ENCODE results near the gene RNF145. TPM values are rescaled to one million over a fixed set of nuclear protein-coding genes. Genes with fewer than 3 reads are reported as not detected.

RNF145 gene
- total and polyA plus RNA-seq, 3 experiments from 2014 or later, result 12.9 to 85.0 (median 80.0) TPM

DNA sequence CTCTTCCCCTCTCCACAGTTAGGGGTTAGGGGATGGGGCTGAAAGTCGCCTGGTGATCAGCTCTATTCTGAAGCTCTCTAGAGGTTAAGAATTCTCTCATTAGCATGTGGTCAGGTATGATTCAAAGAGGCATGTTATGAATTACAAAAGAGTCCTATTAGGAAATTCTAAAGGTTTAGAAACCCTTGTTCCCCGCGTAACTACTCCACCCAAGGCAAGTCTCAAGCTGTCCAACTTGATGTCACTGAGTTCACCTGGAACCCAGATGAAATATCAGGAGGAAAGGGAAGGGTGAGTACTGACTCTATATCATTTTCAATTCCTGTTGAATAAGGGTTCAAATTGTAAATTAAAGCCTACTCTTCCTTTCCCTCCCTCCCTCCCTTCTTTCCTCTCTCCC, 18.1 kb upstream of the RNF145 start:
- Mint-ChIP-seq H3K27ac (no peak overlapping the region), H3K27me3 (peaks cover 11% of the 10 kb centered on the region in 2 donors), H3K9me3 (no peaks in the 10 kb centered on the region), H3K4me3 (no peak overlapping the region), H3K36me3 (no peaks in the 10 kb centered on the region), H3K4me1 (no peaks in the 10 kb centered on the region)
- Histone ChIP-seq H3K9me3 (ENCODE audit: low read length) (no peaks in the 10 kb centered on the region), H3K36me3 (ENCODE audit: insufficient read depth, low read length) (no peaks in the 10 kb centered on the region), H3K4me3 (ENCODE audit: low read length) (no peak overlapping the region), H3K4me1 (ENCODE audit: insufficient read depth, low read length) (no peaks in the 10 kb centered on the region), H3K27ac (ENCODE audit: low read depth, low read length) (no peak overlapping the region), H3K27me3 (ENCODE audit: insufficient read depth, low read length, poor library complexity, severe bottlenecking) (no peaks in the 10 kb centered on the region)
- CTCF ChIA-PET, result interaction anchor here (1.6 kb wide), 1 partner anchor 89 kb away, joined by 4 read pairs; no protein-coding TSS in a partner anchor
- POLR2A ChIA-PET, result no interaction called here
- DNase-seq, result no peak

GRCh38 chr5:159226451-159226850, 17.1 kb upstream of the RNF145 start:
- no peaks in the 10 kb centered on the region for H3K9me3 ChIP-seq (ENCODE audit: low read length)
- CTCF ChIA-PET, result interaction anchor here (1.6 kb wide), 1 partner anchor 90 kb away, joined by 4 read pairs; no protein-coding TSS in a partner anchor
- no peak overlapping the region for H3K4me3 ChIP-seq (ENCODE audit: low read length)
- no peaks in the 10 kb centered on the region for H3K36me3 ChIP-seq (ENCODE audit: insufficient read depth, low read length)
- H3K27ac ChIP-seq (ENCODE audit: low read depth, low read length), result no peak overlapping the region
- no peak overlapping the region for H3K4me3 Mint-ChIP-seq
- no peak overlapping the region for H3K27ac Mint-ChIP-seq
- H3K36me3 Mint-ChIP-seq, result peaks cover 0 to 2% (median 0%) of the 10 kb centered on the region in 3 donors
- H3K4me1 ChIP-seq (ENCODE audit: insufficient read depth, low read length), result no peaks in the 10 kb centered on the region
- H3K4me1 Mint-ChIP-seq, result no peaks in the 10 kb centered on the region
- no peaks in the 10 kb centered on the region for H3K9me3 Mint-ChIP-seq
- H3K27me3 ChIP-seq (ENCODE audit: insufficient read depth, low read length, poor library complexity, severe bottlenecking), result no peaks in the 10 kb centered on the region
- no peak for DNase-seq
- POLR2A ChIA-PET, result no interaction called here
- peaks cover 7% of the 10 kb centered on the region in 2 donors for H3K27me3 Mint-ChIP-seq

DNA sequence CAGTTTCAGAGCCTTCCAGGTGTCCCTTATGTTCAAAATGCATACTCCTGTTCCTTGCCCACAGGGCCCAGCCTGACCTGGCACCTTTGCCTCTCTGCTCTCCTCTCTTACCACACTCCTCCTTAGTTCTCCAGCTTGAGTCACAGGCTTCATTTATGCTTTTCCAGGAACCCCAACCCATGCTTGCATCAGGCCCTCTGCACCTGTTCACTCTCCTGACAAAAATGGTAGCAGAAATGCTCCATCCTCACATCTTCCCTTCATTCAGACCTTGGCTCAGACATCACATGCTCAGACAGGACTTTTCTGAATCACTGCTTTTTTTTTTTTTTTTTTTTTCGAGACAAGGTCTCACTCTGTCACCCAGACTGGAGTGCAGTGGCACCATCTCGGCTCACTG, 15.1 kb upstream of the RNF145 start:
- ChIA-PET CTCF (no interaction called here), POLR2A (no interaction called here)
- H3K4me3 ChIP-seq (ENCODE audit: low read length), result no peak overlapping the region
- peaks cover 6 to 7% of the 10 kb centered on the region in 2 donors for H3K27me3 Mint-ChIP-seq
- DNase-seq, result no peak
- no peak overlapping the region for H3K27ac Mint-ChIP-seq
- no peaks in the 10 kb centered on the region for H3K27me3 ChIP-seq (ENCODE audit: insufficient read depth, low read length, poor library complexity, severe bottlenecking)
- no peaks in the 10 kb centered on the region for H3K4me1 ChIP-seq (ENCODE audit: insufficient read depth, low read length)
- no peaks in the 10 kb centered on the region for H3K9me3 ChIP-seq (ENCODE audit: low read length)
- H3K4me1 Mint-ChIP-seq, result peaks cover 5 to 7% (median 6%) of the 10 kb centered on the region in 3 donors
- no peak overlapping the region for H3K4me3 Mint-ChIP-seq
- H3K36me3 Mint-ChIP-seq, result peaks cover 0 to 2% (median 0%) of the 10 kb centered on the region in 3 donors
- no peaks in the 10 kb centered on the region for H3K36me3 ChIP-seq (ENCODE audit: insufficient read depth, low read length)
- no peak overlapping the region for H3K27ac ChIP-seq (ENCODE audit: low read depth, low read length)
- no peaks in the 10 kb centered on the region for H3K9me3 Mint-ChIP-seq

DNA sequence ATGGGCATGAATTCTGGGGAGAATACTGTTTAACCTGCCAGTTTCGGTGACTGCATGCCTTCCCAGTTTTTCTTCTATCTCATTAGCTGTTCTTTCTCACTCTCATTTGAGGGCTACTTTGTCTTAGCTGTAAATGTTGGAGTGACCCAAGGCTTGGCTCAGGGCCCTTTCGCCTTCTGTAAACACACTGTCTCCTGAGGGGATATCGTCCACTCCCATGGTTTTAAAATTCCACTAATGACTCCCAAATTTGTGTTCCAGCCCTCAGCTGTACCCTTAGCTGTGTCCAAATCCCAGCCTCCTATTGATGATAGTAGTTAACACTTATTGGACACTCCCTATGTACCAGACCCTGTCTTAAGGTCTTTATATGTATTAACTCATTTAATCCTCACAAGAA, 14.1 kb upstream of the RNF145 start:
- no peak overlapping the region for H3K4me3 Mint-ChIP-seq
- Histone ChIP-seq H3K9me3 (ENCODE audit: low read length) (no peaks in the 10 kb centered on the region), H3K27ac (ENCODE audit: low read depth, low read length) (no peak overlapping the region), H3K4me3 (ENCODE audit: low read length) (no peak overlapping the region), H3K36me3 (ENCODE audit: insufficient read depth, low read length) (no peaks in the 10 kb centered on the region), H3K27me3 (ENCODE audit: insufficient read depth, low read length, poor library complexity, severe bottlenecking) (no peaks in the 10 kb centered on the region), H3K4me1 (ENCODE audit: insufficient read depth, low read length) (no peaks in the 10 kb centered on the region)
- H3K4me1 Mint-ChIP-seq, result peaks cover 5 to 7% (median 6%) of the 10 kb centered on the region in 3 donors
- CTCF ChIA-PET, result no interaction called here
- peaks cover 6 to 7% of the 10 kb centered on the region in 2 donors for H3K27me3 Mint-ChIP-seq
- POLR2A ChIA-PET, result no interaction called here
- peak overlapping the region in 1 of 8 donors; percentile 3 for H3K27ac Mint-ChIP-seq
- no peak for DNase-seq
- no peaks in the 10 kb centered on the region for H3K9me3 Mint-ChIP-seq
- peaks cover 0 to 2% (median 0%) of the 10 kb centered on the region in 3 donors for H3K36me3 Mint-ChIP-seq

GRCh38 chr5:159220206-159220605, 10.9 kb upstream of the RNF145 start:
- Mint-ChIP-seq H3K4me3 (no peak overlapping the region), H3K27me3 (peaks cover 4 to 6% of the 10 kb centered on the region in 2 donors), H3K4me1 (peaks cover 8 to 13% (median 12%) of the 10 kb centered on the region in 3 donors), H3K27ac (no peak overlapping the region), H3K36me3 (peaks cover 0 to 2% (median 0%) of the 10 kb centered on the region in 3 donors), H3K9me3 (no peaks in the 10 kb centered on the region)
- H3K27me3 ChIP-seq (ENCODE audit: insufficient read depth, low read length, poor library complexity, severe bottlenecking), result no peaks in the 10 kb centered on the region
- no peak for DNase-seq
- no peak overlapping the region for H3K4me3 ChIP-seq (ENCODE audit: low read length)
- POLR2A ChIA-PET, result no interaction called here
- H3K36me3 ChIP-seq (ENCODE audit: insufficient read depth, low read length), result no peaks in the 10 kb centered on the region
- CTCF ChIA-PET, result no interaction called here
- no peak overlapping the region for H3K27ac ChIP-seq (ENCODE audit: low read depth, low read length)
- no peaks in the 10 kb centered on the region for H3K4me1 ChIP-seq (ENCODE audit: insufficient read depth, low read length)
- H3K9me3 ChIP-seq (ENCODE audit: low read length), result no peaks in the 10 kb centered on the region

GRCh38 chr5:159218595-159219023, 9.3 kb upstream of the RNF145 start:
- POLR2A ChIA-PET, result interaction anchor here (0.6 kb wide), 1 partner anchor 69 kb away, joined by 4 read pairs; no protein-coding TSS in a partner anchor
- Mint-ChIP-seq H3K27ac (no peak overlapping the region), H3K27me3 (peaks cover 4 to 12% of the 10 kb centered on the region in 2 donors), H3K36me3 (peaks cover 0 to 2% (median 0%) of the 10 kb centered on the region in 3 donors), H3K4me1 (peaks cover 8 to 13% (median 12%) of the 10 kb centered on the region in 3 donors), H3K9me3 (no peaks in the 10 kb centered on the region), H3K4me3 (no peak overlapping the region)
- Histone ChIP-seq H3K27ac (ENCODE audit: low read depth, low read length) (no peak overlapping the region), H3K36me3 (ENCODE audit: insufficient read depth, low read length) (no peaks in the 10 kb centered on the region), H3K9me3 (ENCODE audit: low read length) (no peaks in the 10 kb centered on the region), H3K4me1 (ENCODE audit: insufficient read depth, low read length) (no peaks in the 10 kb centered on the region), H3K4me3 (ENCODE audit: low read length) (no peak overlapping the region), H3K27me3 (ENCODE audit: insufficient read depth, low read length, poor library complexity, severe bottlenecking) (no peaks in the 10 kb centered on the region)
- no peak for DNase-seq
- CTCF ChIA-PET, result no interaction called here

DNA sequence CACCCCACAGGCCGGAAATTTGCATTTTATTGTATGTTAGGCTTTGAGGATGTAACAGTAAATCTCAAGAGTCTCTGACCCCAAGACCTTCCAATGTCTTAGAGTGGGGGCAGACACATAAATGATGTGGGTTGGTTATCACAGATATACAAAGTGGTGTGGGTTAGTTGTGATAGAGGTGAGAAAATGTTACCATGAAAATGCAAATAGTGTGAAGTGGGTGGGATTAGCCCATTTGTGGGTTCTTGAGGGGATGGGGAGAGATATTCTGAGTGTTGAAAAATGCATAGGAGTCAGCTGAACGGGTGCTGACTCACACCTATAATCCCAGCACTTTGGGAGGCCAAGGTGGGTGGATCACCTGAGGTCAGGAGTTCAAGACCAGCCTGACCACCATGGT, 7.9 kb upstream of the RNF145 start:
- Mint-ChIP-seq H3K36me3 (no peaks in the 10 kb centered on the region), H3K4me3 (no peak overlapping the region), H3K4me1 (peaks cover 8 to 13% (median 12%) of the 10 kb centered on the region in 3 donors), H3K27me3 (peaks cover 7 to 12% of the 10 kb centered on the region in 2 donors), H3K27ac (no peak overlapping the region), H3K9me3 (no peaks in the 10 kb centered on the region)
- H3K27ac ChIP-seq (ENCODE audit: low read depth, low read length), result no peak overlapping the region
- H3K36me3 ChIP-seq (ENCODE audit: insufficient read depth, low read length), result no peaks in the 10 kb centered on the region
- H3K4me1 ChIP-seq (ENCODE audit: insufficient read depth, low read length), result no peaks in the 10 kb centered on the region
- H3K4me3 ChIP-seq (ENCODE audit: low read length), result no peak overlapping the region
- DNase-seq, result peak in 1 of 5 donors; percentile 10
- CTCF ChIA-PET, result no interaction called here
- POLR2A ChIA-PET, result no interaction called here
- no peaks in the 10 kb centered on the region for H3K9me3 ChIP-seq (ENCODE audit: low read length)
- no peaks in the 10 kb centered on the region for H3K27me3 ChIP-seq (ENCODE audit: insufficient read depth, low read length, poor library complexity, severe bottlenecking)

- no peak for DNase-seq
- H3K4me1 Mint-ChIP-seq, result peaks cover 8 to 13% (median 12%) of the 10 kb centered on the region in 3 donors
- Histone ChIP-seq H3K27me3 (ENCODE audit: insufficient read depth, low read length, poor library complexity, severe bottlenecking) (no peaks in the 10 kb centered on the region), H3K36me3 (ENCODE audit: insufficient read depth, low read length) (no peaks in the 10 kb centered on the region), H3K4me3 (ENCODE audit: low read length) (no peak overlapping the region), H3K4me1 (ENCODE audit: insufficient read depth, low read length) (no peaks in the 10 kb centered on the region), H3K27ac (ENCODE audit: low read depth, low read length) (no peak overlapping the region), H3K9me3 (ENCODE audit: low read length) (no peaks in the 10 kb centered on the region)
- no peak overlapping the region for H3K4me3 Mint-ChIP-seq
- no peaks in the 10 kb centered on the region for H3K36me3 Mint-ChIP-seq
- ChIA-PET POLR2A (no interaction called here), CTCF (no interaction called here)
- peaks cover 7 to 12% of the 10 kb centered on the region in 2 donors for H3K27me3 Mint-ChIP-seq
- H3K27ac Mint-ChIP-seq, result no peak overlapping the region
- no peaks in the 10 kb centered on the region for H3K9me3 Mint-ChIP-seq
Measured at GRCh38 chr5:159216454-159216853, 7.1 kb upstream of the RNF145 start.
